Neural cell (in vitro differentiated cells): ENCODE measurements around the gene PTCH2.

Experiments
- EZH2 ChIP-seq: fragments of 200-600, 300-800 bp; shearing (Covaris generic), sonication (generic); IDR thresholded peaks from 2 replicates; pipeline ENCODE4 v1.6.1; 2014; ENCODE audit warnings: antibody characterized with exemption, low read length, borderline replicate concordance, mild to moderate bottlenecking; ENCODE audit not compliant: insufficient read depth, poor library complexity, severe bottlenecking
- MXI1 ChIP-seq: fragments of 450-650 bp; conservative IDR thresholded peaks from 2 replicates; pipeline ENCODE4 v1.6.1; 2014; ENCODE audit warnings: antibody characterized with exemption, mild to moderate bottlenecking; ENCODE audit not compliant: poor library complexity, severe bottlenecking
- POLR2AphosphoS5 ChIP-seq: IDR thresholded peaks from 2 replicates; pipeline ENCODE4 v1.6.1; 2012
- TF ChIP-seq, protein P1 (sequence below): fragments of 450-650 bp; IDR thresholded peaks from 2 replicates; pipeline ENCODE4 v1.5.1; 2014; ENCODE audit warnings: antibody characterized with exemption, mild to moderate bottlenecking, moderate library complexity; ENCODE audit not compliant: poor library complexity, severe bottlenecking
- TF ChIP-seq, protein P2 (sequence below): IDR thresholded peaks from 2 replicates; pipeline ENCODE4 v1.6.1; 2012; ENCODE audit warnings: borderline replicate concordance

- TF ChIP-seq, protein P1, sequence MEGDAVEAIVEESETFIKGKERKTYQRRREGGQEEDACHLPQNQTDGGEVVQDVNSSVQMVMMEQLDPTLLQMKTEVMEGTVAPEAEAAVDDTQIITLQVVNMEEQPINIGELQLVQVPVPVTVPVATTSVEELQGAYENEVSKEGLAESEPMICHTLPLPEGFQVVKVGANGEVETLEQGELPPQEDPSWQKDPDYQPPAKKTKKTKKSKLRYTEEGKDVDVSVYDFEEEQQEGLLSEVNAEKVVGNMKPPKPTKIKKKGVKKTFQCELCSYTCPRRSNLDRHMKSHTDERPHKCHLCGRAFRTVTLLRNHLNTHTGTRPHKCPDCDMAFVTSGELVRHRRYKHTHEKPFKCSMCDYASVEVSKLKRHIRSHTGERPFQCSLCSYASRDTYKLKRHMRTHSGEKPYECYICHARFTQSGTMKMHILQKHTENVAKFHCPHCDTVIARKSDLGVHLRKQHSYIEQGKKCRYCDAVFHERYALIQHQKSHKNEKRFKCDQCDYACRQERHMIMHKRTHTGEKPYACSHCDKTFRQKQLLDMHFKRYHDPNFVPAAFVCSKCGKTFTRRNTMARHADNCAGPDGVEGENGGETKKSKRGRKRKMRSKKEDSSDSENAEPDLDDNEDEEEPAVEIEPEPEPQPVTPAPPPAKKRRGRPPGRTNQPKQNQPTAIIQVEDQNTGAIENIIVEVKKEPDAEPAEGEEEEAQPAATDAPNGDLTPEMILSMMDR, result peak; percentile 87
- TF ChIP-seq EZH2, result no peak
- TF ChIP-seq MXI1, result peak; percentile 89
- TF ChIP-seq, protein P2, sequence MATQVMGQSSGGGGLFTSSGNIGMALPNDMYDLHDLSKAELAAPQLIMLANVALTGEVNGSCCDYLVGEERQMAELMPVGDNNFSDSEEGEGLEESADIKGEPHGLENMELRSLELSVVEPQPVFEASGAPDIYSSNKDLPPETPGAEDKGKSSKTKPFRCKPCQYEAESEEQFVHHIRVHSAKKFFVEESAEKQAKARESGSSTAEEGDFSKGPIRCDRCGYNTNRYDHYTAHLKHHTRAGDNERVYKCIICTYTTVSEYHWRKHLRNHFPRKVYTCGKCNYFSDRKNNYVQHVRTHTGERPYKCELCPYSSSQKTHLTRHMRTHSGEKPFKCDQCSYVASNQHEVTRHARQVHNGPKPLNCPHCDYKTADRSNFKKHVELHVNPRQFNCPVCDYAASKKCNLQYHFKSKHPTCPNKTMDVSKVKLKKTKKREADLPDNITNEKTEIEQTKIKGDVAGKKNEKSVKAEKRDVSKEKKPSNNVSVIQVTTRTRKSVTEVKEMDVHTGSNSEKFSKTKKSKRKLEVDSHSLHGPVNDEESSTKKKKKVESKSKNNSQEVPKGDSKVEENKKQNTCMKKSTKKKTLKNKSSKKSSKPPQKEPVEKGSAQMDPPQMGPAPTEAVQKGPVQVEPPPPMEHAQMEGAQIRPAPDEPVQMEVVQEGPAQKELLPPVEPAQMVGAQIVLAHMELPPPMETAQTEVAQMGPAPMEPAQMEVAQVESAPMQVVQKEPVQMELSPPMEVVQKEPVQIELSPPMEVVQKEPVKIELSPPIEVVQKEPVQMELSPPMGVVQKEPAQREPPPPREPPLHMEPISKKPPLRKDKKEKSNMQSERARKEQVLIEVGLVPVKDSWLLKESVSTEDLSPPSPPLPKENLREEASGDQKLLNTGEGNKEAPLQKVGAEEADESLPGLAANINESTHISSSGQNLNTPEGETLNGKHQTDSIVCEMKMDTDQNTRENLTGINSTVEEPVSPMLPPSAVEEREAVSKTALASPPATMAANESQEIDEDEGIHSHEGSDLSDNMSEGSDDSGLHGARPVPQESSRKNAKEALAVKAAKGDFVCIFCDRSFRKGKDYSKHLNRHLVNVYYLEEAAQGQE, result no peak
- TF ChIP-seq POLR2AphosphoS5, result peak; percentile 90
Observed at GRCh38 chr1:44799770-44800584, 43.1 kb downstream of the PTCH2 start, which contains the start of gene PLK3.
